GM19455 (cell line): Measurements from ENCODE around the gene MTHFD1L.
"Not testable (repeated sequence)": the region's sequence is repeated elsewhere in the genome, so short reads cannot be mapped to it uniquely, and the experiment has no call there.

Experiments used
- ATAC-seq: cut with Tn5 transposase; IDR thresholded peaks from one replicate; pipeline ENCODE4 v1.9.1; 2021; ENCODE audit not compliant: unreplicated experiment

MTHFD1L gene

GRCh38 chr6:150865406-150866146 is at the start of gene MTHFD1L:
Gene MTHFD1L, plus strand, starts transcription at chr6:150865702. Its CDS starts 121 bp downstream, at chr6:150865823.
- ATAC-seq: peak; percentile 73

DNA sequence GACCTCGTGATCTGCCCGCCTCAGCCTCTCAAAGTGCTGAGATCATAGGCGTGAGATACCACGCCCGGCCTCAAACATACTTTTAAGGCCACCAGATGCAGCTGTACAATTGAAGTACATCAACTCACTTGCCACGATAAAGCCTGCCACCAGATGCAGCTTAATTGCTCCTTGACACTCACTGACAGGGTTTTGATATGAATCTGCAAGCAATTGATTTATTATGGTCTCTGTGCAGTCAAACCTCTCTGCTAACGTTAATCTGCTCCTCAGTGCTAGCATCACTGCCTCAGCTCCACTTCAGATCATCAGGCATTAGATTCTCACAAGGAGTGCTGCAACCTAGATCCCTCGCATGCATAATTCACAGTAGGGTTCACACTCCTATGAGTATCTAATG is 48.9 kb upstream of the MTHFD1L start:
- not testable (repeated sequence) for ATAC-seq

GRCh38 chr6:150822932-150823331 is 42.6 kb upstream of the MTHFD1L start:
- ATAC-seq: no peak

GRCh38 chr6:150826788-150827187 is 38.7 kb upstream of the MTHFD1L start:
- ATAC-seq: no peak

GRCh38 chr6:150828107-150828506 is 37.4 kb upstream of the MTHFD1L start:
- not testable (repeated sequence) for ATAC-seq

DNA sequence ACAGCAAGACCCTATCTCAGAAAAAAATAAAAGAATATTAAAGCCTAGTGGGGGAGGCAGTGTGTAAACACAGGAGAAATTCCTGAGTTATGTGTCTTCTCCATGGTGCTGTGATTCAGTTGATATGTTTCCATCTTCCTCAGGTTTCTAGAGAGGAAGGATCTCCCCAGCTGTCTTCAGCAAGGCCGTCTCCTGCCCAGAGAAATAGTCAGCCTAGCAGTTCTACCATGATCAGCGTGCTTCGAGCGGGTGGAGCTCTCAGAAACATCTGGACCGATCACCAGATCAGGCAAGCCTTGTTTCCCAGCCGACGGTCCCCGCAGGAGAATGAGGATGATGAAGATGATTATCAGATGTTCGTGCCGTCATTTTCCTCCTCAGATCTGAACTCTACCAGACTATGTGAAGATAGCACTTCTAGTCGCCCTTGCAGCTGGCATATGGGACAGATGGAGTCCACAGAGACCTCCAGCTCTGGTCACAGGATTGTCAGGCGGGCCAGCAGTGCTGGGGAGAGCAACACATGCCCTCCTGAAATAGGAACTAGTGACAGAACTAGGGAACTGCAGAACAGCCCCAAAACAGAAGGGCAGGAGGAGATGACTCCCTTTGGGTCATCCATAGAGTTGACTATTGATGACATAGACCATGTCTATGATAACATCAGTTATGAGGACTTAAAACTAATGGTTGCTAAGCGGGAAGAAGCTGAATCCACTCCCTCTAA is 34.9 kb upstream of the MTHFD1L start:
- no peak for ATAC-seq

- ATAC-seq: no peak
Observed at GRCh38 chr6:150831577-150831976, 33.9 kb upstream of the MTHFD1L start.

GRCh38 chr6:150835620-150836019 is 29.9 kb upstream of the MTHFD1L start:
- no peak for ATAC-seq

DNA sequence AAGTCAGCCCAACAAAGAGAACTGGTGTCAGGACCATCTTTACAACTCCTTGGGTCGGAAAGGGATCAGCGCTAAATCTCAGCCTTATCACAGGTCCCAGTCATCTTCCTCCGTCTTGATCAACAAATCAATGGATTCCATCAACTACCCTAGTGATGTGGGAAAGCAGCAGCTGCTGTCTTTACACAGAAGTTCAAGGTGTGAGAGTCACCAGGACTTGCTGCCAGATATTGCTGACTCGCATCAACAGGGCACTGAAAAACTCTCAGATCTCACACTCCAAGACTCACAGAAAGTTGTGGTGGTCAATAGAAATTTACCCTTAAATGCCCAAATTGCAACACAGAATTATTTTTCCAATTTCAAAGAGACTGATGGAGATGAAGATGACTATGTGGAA is 25.3 kb upstream of the MTHFD1L start:
- no peak for ATAC-seq

GRCh38 chr6:150841189-150841588 is 24.3 kb upstream of the MTHFD1L start:
- ATAC-seq: no peak

DNA sequence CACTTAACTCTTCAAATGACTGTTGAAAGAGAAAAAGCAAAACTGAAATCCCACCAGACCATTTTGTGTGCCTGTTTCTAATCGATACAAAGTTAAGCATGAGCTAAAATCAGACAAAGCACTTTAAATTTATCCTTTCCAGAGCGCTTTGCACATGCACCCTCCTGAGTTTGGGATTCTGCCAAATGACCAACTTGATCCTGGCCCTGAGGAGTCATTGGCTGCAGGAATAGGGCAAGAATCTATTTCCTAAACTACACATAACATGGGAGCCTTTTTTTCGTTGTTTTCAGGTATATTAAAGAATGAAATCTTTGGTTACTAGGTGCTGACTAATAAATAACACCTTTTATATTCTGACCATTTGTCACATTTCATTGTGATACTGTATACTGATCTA is 23.8 kb upstream of the MTHFD1L start:
- no peak for ATAC-seq

DNA sequence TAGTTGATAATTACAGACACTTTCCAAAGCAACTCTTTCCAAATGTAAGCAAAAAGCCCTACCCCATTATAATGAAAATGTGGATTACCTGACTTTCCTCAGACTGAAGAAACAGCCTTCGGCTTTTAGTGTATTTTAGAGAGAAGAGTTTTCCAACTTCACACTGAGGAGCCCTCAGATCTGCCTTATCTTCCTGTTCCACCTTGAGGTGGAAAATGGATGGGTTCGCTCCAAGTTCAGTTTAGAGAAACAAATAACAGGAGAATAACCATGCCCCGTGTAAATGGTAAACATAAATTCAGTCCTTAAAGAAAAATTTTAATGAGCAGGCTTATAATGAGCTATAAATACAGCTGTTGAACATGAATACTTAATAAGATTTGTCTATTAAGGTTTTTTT is 21.1 kb upstream of the MTHFD1L start:
- ATAC-seq: no peak

DNA sequence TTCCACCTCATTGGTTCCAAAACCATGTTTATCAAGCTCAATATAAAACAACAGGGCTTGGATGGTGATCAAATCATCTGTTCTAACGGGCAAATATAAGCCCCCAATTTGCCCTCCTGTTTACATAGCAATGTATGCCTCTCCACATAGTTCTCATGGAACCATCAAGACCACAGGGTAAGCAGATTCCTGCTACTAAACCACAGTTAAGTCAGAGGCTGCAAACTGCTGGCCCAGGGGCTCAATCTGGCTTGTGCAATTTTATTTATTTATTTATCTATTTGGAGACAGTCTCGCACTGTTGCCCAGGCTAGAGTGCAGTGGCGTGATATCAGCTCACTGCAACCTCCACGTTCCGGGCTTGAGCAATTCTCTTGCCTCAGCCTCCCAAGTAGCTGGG is 18.9 kb upstream of the MTHFD1L start:
- ATAC-seq: no peak

GRCh38 chr6:150848400-150848799 is 17.1 kb upstream of the MTHFD1L start:
- no peak for ATAC-seq

- ATAC-seq: not testable (repeated sequence)
Observed at GRCh38 chr6:150854392-150854791, 11.1 kb upstream of the MTHFD1L start.

- ATAC-seq: not testable (repeated sequence)
Observed at GRCh38 chr6:150855171-150855570, 10.3 kb upstream of the MTHFD1L start.

DNA sequence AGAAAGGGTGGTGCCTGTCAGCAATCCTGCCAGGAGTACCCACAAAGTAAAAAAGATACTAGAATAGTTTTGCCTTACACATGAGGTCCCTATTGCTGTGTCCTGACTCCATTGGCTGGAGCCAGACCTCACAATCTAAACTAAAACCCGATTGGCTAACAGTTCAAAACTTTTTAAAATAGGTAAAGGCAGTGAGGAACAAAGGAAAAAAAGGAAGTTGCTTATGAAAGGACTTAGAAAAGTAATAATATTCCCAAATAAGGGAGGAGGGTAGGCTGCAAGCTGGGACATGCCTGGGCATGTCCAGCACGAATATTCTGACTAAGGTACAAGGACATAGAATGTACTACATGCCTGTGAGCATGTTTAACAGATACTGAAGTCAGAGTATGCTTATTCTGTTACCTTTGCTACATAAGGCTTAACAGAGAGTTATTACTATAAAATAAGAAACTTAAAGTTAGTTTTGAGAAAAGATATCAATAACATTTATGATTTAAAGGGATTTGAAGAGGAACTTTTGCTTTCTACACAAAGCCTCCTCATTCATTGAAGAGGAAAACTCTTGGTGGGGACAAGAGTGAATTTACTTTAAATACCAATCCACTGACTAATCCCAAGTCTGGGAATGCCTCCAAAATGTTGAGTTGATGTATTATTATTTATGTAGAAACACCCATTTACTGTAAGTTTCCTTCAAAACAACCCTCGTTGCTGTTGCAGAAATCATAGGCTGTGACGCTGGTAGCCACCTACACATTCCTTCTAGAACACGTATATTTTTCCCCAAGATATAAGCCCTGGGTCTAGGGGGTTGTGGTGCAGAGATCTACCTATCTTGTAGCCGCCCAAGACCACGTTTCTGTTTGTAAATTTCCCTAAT is 8.2 kb upstream of the MTHFD1L start:
- ATAC-seq: no peak

DNA sequence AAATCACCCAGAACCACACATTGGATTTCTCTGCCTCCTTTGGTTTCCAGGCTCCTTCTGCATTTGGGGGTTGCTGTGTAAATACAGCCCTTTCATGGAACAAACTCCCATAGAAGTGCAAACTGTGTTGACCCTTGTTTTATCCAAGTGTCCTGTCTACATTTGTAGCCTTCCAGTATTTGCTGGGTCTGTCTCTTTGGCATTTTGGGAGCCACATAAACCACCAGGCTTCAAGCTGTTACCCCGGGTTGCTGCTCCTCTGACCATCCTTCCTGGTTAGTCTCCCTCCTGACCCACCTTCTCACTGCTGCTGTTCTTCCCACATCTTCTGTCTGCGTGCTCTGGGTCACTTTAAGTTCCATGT is 7.6 kb upstream of the MTHFD1L start:
- ATAC-seq: no peak

- not testable (repeated sequence) for ATAC-seq
Observed at GRCh38 chr6:150861448-150862168, 3.9 kb upstream of the MTHFD1L start.

DNA sequence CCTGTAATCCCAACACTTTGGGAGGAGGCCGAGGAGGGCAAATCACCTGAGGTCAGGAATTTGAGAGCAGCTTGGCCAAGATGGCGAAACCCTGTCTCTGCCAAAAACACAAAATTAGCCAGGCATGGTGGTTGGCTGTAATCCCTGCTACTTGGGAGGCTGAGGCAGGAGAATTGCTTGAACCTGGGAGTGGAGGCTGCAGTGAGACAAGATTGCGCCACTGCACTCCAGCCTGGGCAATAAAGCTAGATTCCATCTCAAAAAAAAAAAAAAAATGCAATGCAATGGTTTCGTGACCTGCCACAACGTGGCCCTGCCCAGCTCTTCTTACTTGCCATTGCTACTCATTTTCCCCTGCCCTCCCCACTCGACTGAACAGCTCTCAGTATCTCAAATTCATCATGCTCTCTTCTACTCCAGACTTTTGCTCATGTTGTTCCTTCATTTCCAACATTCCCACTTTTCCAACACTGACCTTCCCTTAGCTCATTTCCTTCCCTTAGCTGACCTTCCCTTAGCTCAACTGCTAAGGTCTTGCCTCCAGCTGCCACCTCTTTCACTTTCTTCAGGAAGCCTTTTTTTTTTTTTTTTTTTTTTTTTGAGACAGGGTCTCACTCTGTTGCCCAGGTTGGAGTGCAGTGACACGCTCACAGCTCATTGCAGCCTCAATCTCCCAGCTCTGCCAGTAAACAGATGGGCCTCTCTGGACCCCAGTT is 2.1 kb upstream of the MTHFD1L start:
- ATAC-seq: no peak
